WTC11 (cell line): ENCODE measurements around the gene KCNV2. TPM values are rescaled to one million over a fixed set of nuclear protein-coding genes. Genes with fewer than 3 reads are reported as not detected.
A peak's percentile ranks its signal among the peaks of the same experiment; 100 is the strongest.

Experiments used
- ATAC-seq: fragments of 200-7000 bp; cut with Tn5 transposase; 2 replicates; pipeline ENCODE4 v1.10.0; 2021; ENCODE audit warnings: mild to moderate bottlenecking, moderate library complexity
- CTCF ChIA-PET: fragments of 300-600 bp; sonication (Branson Sonifier 250); formaldehyde crosslinking; loops from one replicate; lab custom pipeline; 2021; ENCODE audit warnings: antibody characterized with exemption; lab: Charles Lee
- POLR2A ChIA-PET: fragments of 350-600 bp; sonication (Branson Sonifier 250); formaldehyde crosslinking; loops from one replicate; lab custom pipeline; 2021; ENCODE audit warnings: antibody characterized with exemption; lab: Charles Lee
- DNase-seq: peaks from one replicate; pipeline ENCODE4 v3.0.0; 2021; ENCODE audit warnings: low spot score
- H3K27ac Mint-ChIP-seq: 2 replicates; pipeline ENCODE4 v1.8.0; 2021; ENCODE audit warnings: mixed read lengths
- H3K27me3 Mint-ChIP-seq: 2 replicates; pipeline ENCODE4 v1.8.0; 2021; ENCODE audit warnings: low read depth, mild to moderate bottlenecking, moderate library complexity, mixed read lengths
- H3K36me3 Mint-ChIP-seq: 2 replicates; pipeline ENCODE4 v1.8.0; 2021; ENCODE audit warnings: mixed read lengths
- H3K4me1 Mint-ChIP-seq: 2 replicates; pipeline ENCODE4 v1.8.0; 2022; ENCODE audit warnings: mixed read lengths
- H3K4me3 Mint-ChIP-seq: 2 replicates; pipeline ENCODE4 v1.8.0; 2021; ENCODE audit warnings: mild to moderate bottlenecking, moderate library complexity, mixed read lengths
- H3K9me3 Mint-ChIP-seq: 2 replicates; pipeline ENCODE4 v1.8.0; 2021; ENCODE audit warnings: mixed read lengths
- ATF2 ChIP-seq: sonication (generic); formaldehyde crosslinking; IDR thresholded peaks from 2 replicates; pipeline ENCODE4 v1.8.1; 2022; ENCODE audit warnings: low read depth, missing genetic modification reagents, borderline replicate concordance
- ATF3 ChIP-seq: sonication (generic); formaldehyde crosslinking; conservative IDR thresholded peaks from 2 replicates; pipeline ENCODE4 v1.8.1; 2022; ENCODE audit warnings: mild to moderate bottlenecking, missing genetic modification reagents
- CREB1 ChIP-seq: sonication (generic); formaldehyde crosslinking; IDR thresholded peaks from 2 replicates; pipeline ENCODE4 v1.8.0; 2023; ENCODE audit warnings: mild to moderate bottlenecking, missing genetic modification reagents
- CREM ChIP-seq: sonication (generic); formaldehyde crosslinking; IDR thresholded peaks from 2 replicates; pipeline ENCODE4 v1.8.1; 2022; ENCODE audit warnings: mild to moderate bottlenecking, missing genetic modification reagents, moderate library complexity
- E2F4 ChIP-seq: sonication (generic); formaldehyde crosslinking; IDR thresholded peaks from 2 replicates; pipeline ENCODE4 v1.8.1; 2022; ENCODE audit warnings: low read depth, mild to moderate bottlenecking, moderate library complexity, missing genetic modification reagents, borderline replicate concordance
- GABPB1 ChIP-seq: sonication (generic); formaldehyde crosslinking; IDR thresholded peaks from 2 replicates; pipeline ENCODE4 v1.8.1; 2023; ENCODE audit warnings: mild to moderate bottlenecking, missing genetic modification reagents
- IRF1 ChIP-seq: sonication (generic); formaldehyde crosslinking; IDR thresholded peaks from 2 replicates; pipeline ENCODE4 v1.8.0; 2023; ENCODE audit warnings: missing genetic modification reagents
- JAZF1 ChIP-seq: fragments of 250-450 bp; sonication (Bioruptor Pico); IDR thresholded peaks from 2 replicates; pipeline ENCODE4 v1.9.0; 2021; ENCODE audit warnings: moderate library complexity, mild to moderate bottlenecking, inconsistent platforms
- KAT7 ChIP-seq: sonication (generic); formaldehyde crosslinking; IDR thresholded peaks from 2 replicates; pipeline ENCODE4 v1.8.1; 2023; ENCODE audit warnings: missing genetic modification reagents, mild to moderate bottlenecking, borderline replicate concordance
- MYBL2 ChIP-seq: sonication (generic); formaldehyde crosslinking; IDR thresholded peaks from 2 replicates; pipeline ENCODE4 v1.8.1; 2023; ENCODE audit warnings: mild to moderate bottlenecking, moderate library complexity, missing genetic modification reagents
- NFATC4 ChIP-seq: fragments of 250-450 bp; sonication (Bioruptor Pico); IDR thresholded peaks from 2 replicates; pipeline ENCODE4 v1.9.0; 2021; ENCODE audit warnings: mild to moderate bottlenecking
- NFE2L1 ChIP-seq: sonication (generic); formaldehyde crosslinking; IDR thresholded peaks from 2 replicates; pipeline ENCODE4 v1.8.1; 2023; ENCODE audit warnings: missing genetic modification reagents
- OVOL2 ChIP-seq: fragments of 250-450 bp; sonication (Bioruptor Pico); IDR thresholded peaks from 2 replicates; pipeline ENCODE4 v1.9.0; 2021; ENCODE audit warnings: mild to moderate bottlenecking, borderline replicate concordance
- PRDM15 ChIP-seq: sonication (generic); formaldehyde crosslinking; IDR thresholded peaks from 2 replicates; pipeline ENCODE4 v1.8.0; 2022; ENCODE audit warnings: missing genetic modification reagents
- PREB ChIP-seq: sonication (generic); formaldehyde crosslinking; IDR thresholded peaks from 2 replicates; pipeline ENCODE4 v1.8.1; 2022; ENCODE audit warnings: mild to moderate bottlenecking, missing genetic modification reagents, moderate library complexity, borderline replicate concordance
- SMAD4 ChIP-seq: sonication (generic); formaldehyde crosslinking; IDR thresholded peaks from 2 replicates; pipeline ENCODE4 v1.8.0; 2022; ENCODE audit warnings: mild to moderate bottlenecking, missing genetic modification reagents
- SOX15 ChIP-seq: fragments of 250-450 bp; sonication (Bioruptor Pico); IDR thresholded peaks from 2 replicates; pipeline ENCODE4 v1.9.0; 2021; ENCODE audit warnings: mild to moderate bottlenecking
- TEAD4 ChIP-seq: sonication (generic); formaldehyde crosslinking; IDR thresholded peaks from 2 replicates; pipeline ENCODE4 v1.8.0; 2022; ENCODE audit warnings: mild to moderate bottlenecking, missing genetic modification reagents
- USF1 ChIP-seq: sonication (generic); formaldehyde crosslinking; IDR thresholded peaks from 2 replicates; pipeline ENCODE4 v1.8.0; 2022; ENCODE audit warnings: mild to moderate bottlenecking, missing genetic modification reagents
- USF2 ChIP-seq: sonication (generic); formaldehyde crosslinking; IDR thresholded peaks from 2 replicates; pipeline ENCODE4 v1.8.1; 2023; ENCODE audit warnings: mild to moderate bottlenecking, missing genetic modification reagents, moderate library complexity
- ZNF423 ChIP-seq: fragments of 250-450 bp; sonication (Bioruptor Pico); IDR thresholded peaks from 2 replicates; pipeline ENCODE4 v2.1.2; 2022; ENCODE audit warnings: mild to moderate bottlenecking, moderate library complexity
- total RNA-seq: library from RNA; stranded (reverse); gene quantifications from 3 replicates; pipeline ENCODE4 v1.2.3, GENCODE V29; 2021

Gene KCNV2
- total RNA-seq, 1 experiment from 2014 or later, result not detected

GRCh38 chr9:2743937-2744529 is 26.7 kb downstream of the KCNV2 start (continued):
- TF ChIP-seq USF2 (CRISPR knock-in tag), result no peak
- TF ChIP-seq ATF2, result no peak
- TF ChIP-seq E2F4 (CRISPR knock-in tag), result no peak
- TF ChIP-seq IRF1 (CRISPR knock-in tag), result no peak
- no peak for TF ChIP-seq NFATC4 (CRISPR knock-in tag)
- no peak for TF ChIP-seq MYBL2 (CRISPR knock-in tag)
- TF ChIP-seq OVOL2 (CRISPR knock-in tag), result no peak
- TF ChIP-seq TEAD4 (CRISPR knock-in tag), result no peak
- no peak for TF ChIP-seq GABPB1 (CRISPR knock-in tag)
- no peak for TF ChIP-seq ZNF423 (CRISPR knock-in tag)
- no peak for TF ChIP-seq NFE2L1 (CRISPR knock-in tag)
- no peak for TF ChIP-seq KAT7 (CRISPR knock-in tag)
- no peak for TF ChIP-seq USF1 (CRISPR knock-in tag)
- TF ChIP-seq SOX15 (CRISPR knock-in tag), result no peak

GRCh38 chr9:2745560-2746380 is 28.5 kb downstream of the KCNV2 start:
- Mint-ChIP-seq H3K27ac (no peak overlapping the region), H3K36me3 (peaks cover 21% of the 10 kb centered on the region), H3K4me3 (no peak overlapping the region), H3K27me3 (no peaks in the 10 kb centered on the region), H3K9me3 (peaks cover 15% of the 10 kb centered on the region), H3K4me1 (peaks cover 11% of the 10 kb centered on the region)
- ATAC-seq (peak; percentile 47), DNase-seq (no peak)
- CTCF ChIA-PET, result interaction anchor here (0.6 kb wide), 1 partner anchor 10 kb away, joined by 4 read pairs; no protein-coding TSS in a partner anchor
- no peak for TF ChIP-seq JAZF1 (CRISPR knock-in tag)
- POLR2A ChIA-PET, result no interaction called here

- ATAC-seq, result no peak
- H3K4me3 Mint-ChIP-seq, result no peak overlapping the region
- POLR2A ChIA-PET, result no interaction called here
- H3K36me3 Mint-ChIP-seq, result peaks cover 26% of the 10 kb centered on the region
- peaks cover 15% of the 10 kb centered on the region for H3K9me3 Mint-ChIP-seq
- no peak overlapping the region for H3K27ac Mint-ChIP-seq
- no peak for DNase-seq
- CTCF ChIA-PET, result interaction anchor here (1.2 kb wide), 1 partner anchor 60 kb away, joined by 5 read pairs; no protein-coding TSS in a partner anchor
- H3K27me3 Mint-ChIP-seq, result no peaks in the 10 kb centered on the region
- peaks cover 11% of the 10 kb centered on the region for H3K4me1 Mint-ChIP-seq
- TF ChIP-seq ATF3 (no peak), CREM (CRISPR knock-in tag) (no peak), E2F4 (CRISPR knock-in tag) (no peak), NFE2L1 (CRISPR knock-in tag) (no peak), PRDM15 (no peak), PREB (CRISPR knock-in tag) (no peak), SMAD4 (CRISPR knock-in tag) (no peak), CREB1 (CRISPR knock-in tag) (no peak)
Observed at GRCh38 chr9:2749485-2749884, 32.2 kb downstream of the KCNV2 start.
